Esophagus muscularis mucosa (tissue), 4 donors: ENCODE results near the gene EHBP1. TPM values are rescaled to one million over a fixed set of nuclear protein-coding genes. Genes with fewer than 3 reads are reported as not detected.

Source experiments
- DNase-seq: peaks from one replicate; pipeline ENCODE4 v3.0.0-alpha.2; 2017; ENCODE audit errors: extremely low spot score
- H3K27ac ChIP-seq, 4 donors: fragments of 200-600 bp; sonication (generic); replicated peaks in 1 of 4; 1 replicate in 3 of 4; 2 replicates in 1 of 4; pipeline ENCODE4 v1.5.1; 2016 to 2019; ENCODE audit warnings: mild to moderate bottlenecking in 1 of 4
- H3K27me3 ChIP-seq, 4 donors: fragments of 200-600 bp; sonication (generic); one replicate each; pipeline versions ENCODE4 v1.5.1 to v1.6.0; 2016 to 2019
- H3K36me3 ChIP-seq, 4 donors: fragments of 200-600 bp; sonication (generic); one replicate each; pipeline ENCODE4 v1.5.1; 2016 to 2019
- H3K4me1 ChIP-seq, 4 donors: fragments of 200-600 bp; sonication (generic); one replicate each; pipeline ENCODE4 v1.5.1; 2016 to 2019
- H3K4me3 ChIP-seq, 4 donors: fragments of 200-600 bp; sonication (generic); 1 replicate in 2 of 4; 2 replicates in 2 of 4; pipeline ENCODE4 v1.5.1; 2016 to 2019; ENCODE audit warnings: mild to moderate bottlenecking in 4 of 4, moderate library complexity in 1 of 4
- H3K9me3 ChIP-seq, 4 donors: fragments of 200-600 bp; sonication (generic); 1 replicate in 3 of 4; 2 replicates in 1 of 4; pipeline ENCODE4 v1.5.1; 2016 to 2019
- EP300 ChIP-seq: sonication (generic); formaldehyde crosslinking; IDR thresholded peaks from one replicate; pipeline ENCODE4 v1.6.1; 2017; ENCODE audit warnings: antibody characterized with exemption
- POLR2A ChIP-seq: fragments of 450-650 bp; IDR thresholded peaks from one replicate; pipeline ENCODE4 v1.6.1; 2017; ENCODE audit warnings: antibody characterized with exemption, moderate library complexity, mild to moderate bottlenecking, low read depth
- POLR2AphosphoS5 ChIP-seq, 2 donors: sonication (generic); formaldehyde crosslinking; IDR thresholded peaks; one replicate each; pipeline ENCODE4 v1.6.1; 2017; ENCODE audit warnings: antibody characterized with exemption in 2 of 2
- WGBS: methylation state at CpG from one replicate; pipeline ENCODE4 v1.1.5; 2018; 5-methylcytosine and 5-hydroxymethylcytosine counted together
- intact Hi-C: fragments of 100-400 bp; cut with DNase I; formaldehyde crosslinking; loops from one replicate; pipeline ENCODE4 v1.15.1; 2023
- total RNA-seq, 4 donors: library from RNA; depleted of rRNA; stranded (reverse); fragments of >200 nt; gene quantifications; one replicate each; pipeline versions ENCODE4 v1.1.0 to v1.2.1, GENCODE V29; 2016
- TF ChIP-seq, protein P1 (sequence below), 3 experiments: fragments of 200-600 bp in 2 of 3; fragments of 450-650 bp in 1 of 3; sonication (generic) in 2 of 3; IDR thresholded peaks; one replicate each; pipeline ENCODE4 v1.5.1; 2017 to 2019; ENCODE audit warnings: antibody characterized with exemption in 3 of 3, mild to moderate bottlenecking in 2 of 3, moderate library complexity in 1 of 3

Gene EHBP1
- total RNA-seq, 4 donors from 2014 or later, result 103 to 199 (median 151) TPM

DNA sequence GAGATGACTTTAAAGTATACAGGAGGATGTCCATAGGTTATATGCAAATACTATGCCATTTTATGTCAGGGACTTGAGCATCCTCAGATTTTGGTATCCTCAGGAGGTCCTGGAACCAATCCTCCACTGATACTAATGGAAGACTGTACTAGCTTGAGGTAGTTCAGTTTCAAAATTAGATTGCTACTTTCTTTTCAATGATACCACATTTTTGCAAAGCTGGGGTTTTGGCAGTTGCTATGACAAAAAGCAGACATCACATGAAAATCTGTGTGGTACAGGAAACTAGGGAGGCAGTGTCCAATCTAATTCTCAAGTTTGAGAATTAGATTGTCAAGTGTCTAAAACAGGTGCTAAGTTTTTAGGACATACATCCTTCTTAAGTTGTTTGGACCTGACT is 14.2 kb downstream of the EHBP1 start:
- peaks cover 0 to 9% (median 0%) of the 10 kb centered on the region in 4 donors for H3K36me3 ChIP-seq
- H3K4me3 ChIP-seq, result no peak overlapping the region
- no peaks in the 10 kb centered on the region for H3K27me3 ChIP-seq
- peaks cover 0 to 4% (median 0%) of the 10 kb centered on the region in 4 donors for H3K9me3 ChIP-seq
- no peak for DNase-seq
- peaks cover 7 to 72% (median 46%) of the 10 kb centered on the region in 4 donors for H3K4me1 ChIP-seq
- TF ChIP-seq POLR2AphosphoS5 (IDR thresholded peaks at IDR 0.05), result no peak
- no peak for TF ChIP-seq EP300
- TF ChIP-seq POLR2A, result no peak
- TF ChIP-seq, protein P1, sequence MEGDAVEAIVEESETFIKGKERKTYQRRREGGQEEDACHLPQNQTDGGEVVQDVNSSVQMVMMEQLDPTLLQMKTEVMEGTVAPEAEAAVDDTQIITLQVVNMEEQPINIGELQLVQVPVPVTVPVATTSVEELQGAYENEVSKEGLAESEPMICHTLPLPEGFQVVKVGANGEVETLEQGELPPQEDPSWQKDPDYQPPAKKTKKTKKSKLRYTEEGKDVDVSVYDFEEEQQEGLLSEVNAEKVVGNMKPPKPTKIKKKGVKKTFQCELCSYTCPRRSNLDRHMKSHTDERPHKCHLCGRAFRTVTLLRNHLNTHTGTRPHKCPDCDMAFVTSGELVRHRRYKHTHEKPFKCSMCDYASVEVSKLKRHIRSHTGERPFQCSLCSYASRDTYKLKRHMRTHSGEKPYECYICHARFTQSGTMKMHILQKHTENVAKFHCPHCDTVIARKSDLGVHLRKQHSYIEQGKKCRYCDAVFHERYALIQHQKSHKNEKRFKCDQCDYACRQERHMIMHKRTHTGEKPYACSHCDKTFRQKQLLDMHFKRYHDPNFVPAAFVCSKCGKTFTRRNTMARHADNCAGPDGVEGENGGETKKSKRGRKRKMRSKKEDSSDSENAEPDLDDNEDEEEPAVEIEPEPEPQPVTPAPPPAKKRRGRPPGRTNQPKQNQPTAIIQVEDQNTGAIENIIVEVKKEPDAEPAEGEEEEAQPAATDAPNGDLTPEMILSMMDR (IDR thresholded peaks at IDR 0.05), result no peak
- no peak overlapping the region for H3K27ac ChIP-seq
- intact Hi-C loops, result no loop called here

DNA sequence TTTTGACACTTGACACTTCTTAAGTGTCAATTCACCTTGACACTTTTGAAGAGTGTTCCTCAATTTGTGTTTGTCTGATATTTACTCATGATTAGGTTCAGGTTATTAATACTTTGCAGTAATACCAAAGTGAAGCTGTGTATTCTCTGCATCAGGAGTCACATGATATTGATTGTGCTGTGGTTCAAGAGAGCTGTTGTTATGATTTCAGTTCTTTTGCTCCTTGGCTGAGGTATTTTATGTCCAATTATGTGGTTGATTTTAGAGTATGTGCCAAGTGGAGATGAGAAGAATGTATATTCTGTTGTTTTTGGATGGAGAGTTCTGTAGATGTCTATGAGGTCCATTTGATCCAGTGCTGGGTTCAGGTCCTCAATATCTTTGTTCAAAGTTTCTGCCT is 17.2 kb downstream of the EHBP1 start:
- Histone ChIP-seq H3K27ac (no peak overlapping the region), H3K36me3 (no peaks in the 10 kb centered on the region), H3K4me3 (no peak overlapping the region), H3K9me3 (peaks cover 0 to 4% (median 0%) of the 10 kb centered on the region in 4 donors), H3K27me3 (no peaks in the 10 kb centered on the region), H3K4me1 (peaks cover 15 to 80% (median 52%) of the 10 kb centered on the region in 4 donors)
- intact Hi-C loops, result no loop called here
- TF ChIP-seq POLR2AphosphoS5 (IDR thresholded peaks at IDR 0.05), result no peak
- TF ChIP-seq, protein P1 (IDR thresholded peaks at IDR 0.05), result no peak
- TF ChIP-seq EP300, result no peak
- TF ChIP-seq POLR2A, result no peak
- DNase-seq, result no peak

- no peaks in the 10 kb centered on the region for H3K27me3 ChIP-seq
- intact Hi-C loops, result no loop called here
- H3K4me1 ChIP-seq, result peaks cover 20 to 80% (median 55%) of the 10 kb centered on the region in 4 donors
- H3K4me3 ChIP-seq, result no peak overlapping the region
- TF ChIP-seq POLR2AphosphoS5 (IDR thresholded peaks at IDR 0.05), result no peak
- no peak for TF ChIP-seq POLR2A
- TF ChIP-seq EP300, result no peak
- TF ChIP-seq, protein P1 (IDR thresholded peaks at IDR 0.05), result no peak
- H3K36me3 ChIP-seq, result no peaks in the 10 kb centered on the region
- peak overlapping the region in 1 of 4 donors; percentile 59 for H3K27ac ChIP-seq
- DNase-seq, result no peak
- 96% methylated on average over 1 of the region's 1 CpG for WGBS
- H3K9me3 ChIP-seq, result peaks cover 0 to 4% (median 0%) of the 10 kb centered on the region in 4 donors
These were observed 17.7 kb downstream of the EHBP1 start for GRCh38 chr2:62723253-62723652.

DNA sequence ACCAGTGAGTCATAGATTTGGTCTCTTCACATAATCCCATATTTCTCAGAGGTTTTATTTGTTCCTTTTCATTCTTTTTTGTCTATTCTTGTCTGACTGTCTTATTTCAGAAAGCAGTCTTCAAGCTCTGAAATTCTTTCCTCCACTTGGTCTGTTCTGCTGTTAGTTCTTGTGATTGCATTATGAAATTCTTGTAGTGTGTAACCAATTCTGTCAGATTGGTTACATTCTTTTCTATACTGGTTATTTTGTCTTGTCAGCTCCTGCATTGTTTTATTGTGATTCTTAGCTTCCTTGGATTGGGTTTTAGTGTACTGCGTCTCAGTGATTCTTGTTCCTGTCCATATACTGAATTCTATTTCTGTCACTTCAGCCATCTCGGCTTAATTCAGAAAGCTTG is 18.6 kb downstream of the EHBP1 start:
- DNase-seq, result no peak
- H3K9me3 ChIP-seq, result peaks cover 0 to 4% (median 0%) of the 10 kb centered on the region in 4 donors
- peak overlapping the region in 1 of 4 donors; percentile 6 for H3K4me3 ChIP-seq
- H3K27ac ChIP-seq, result peak overlapping the region; percentile 36 to 71 (median 52)
- peaks cover 20 to 79% (median 55%) of the 10 kb centered on the region in 4 donors for H3K4me1 ChIP-seq
- 50% methylated on average over 2 of the region's 2 CpGs for WGBS
- TF ChIP-seq EP300 (no peak), POLR2A (no peak), POLR2AphosphoS5 (IDR thresholded peaks at IDR 0.05) (no peak)
- TF ChIP-seq, protein P1 (IDR thresholded peaks at IDR 0.05), result no peak
- intact Hi-C loops, result no loop called here
- H3K36me3 ChIP-seq, result no peaks in the 10 kb centered on the region
- no peaks in the 10 kb centered on the region for H3K27me3 ChIP-seq
